Subcutaneous adipose tissue (tissue), 4 donors: Measurements from ENCODE around the gene COMMD6. TPM values are rescaled to one million over a fixed set of nuclear protein-coding genes. Genes with fewer than 3 reads are reported as not detected.

Source experiments
- CTCF ChIP-seq: fragments of 450-650 bp; IDR thresholded peaks from one replicate; pipeline ENCODE4 v1.5.1; 2016; ENCODE audit warnings: low read depth, mild to moderate bottlenecking, control low read depth, antibody characterized with exemption, moderate library complexity
- total RNA-seq, 4 donors: library from RNA; depleted of rRNA; stranded (reverse); fragments of >200 nt; gene quantifications; one replicate each; pipeline ENCODE4 v1.1.0, GENCODE V29; 2016

COMMD6 gene
- total RNA-seq, 4 donors from 2014 or later: 104 to 220 (median 111) TPM

- no peak for TF ChIP-seq CTCF
These were observed 46.3 kb downstream of the COMMD6 start for GRCh38 chr13:75491376-75491775.

- TF ChIP-seq CTCF: no peak
These were observed 48.0 kb downstream of the COMMD6 start for GRCh38 chr13:75489502-75490263.

GRCh38 chr13:75486146-75487062, 51.2 kb downstream of the COMMD6 start:
- TF ChIP-seq CTCF: no peak

- no peak for TF ChIP-seq CTCF
These were observed 52.2 kb downstream of the COMMD6 start for GRCh38 chr13:75485286-75486062.

- no peak for TF ChIP-seq CTCF
These were observed 54.9 kb downstream of the COMMD6 start for GRCh38 chr13:75482820-75483079.

GRCh38 chr13:75482070-75482819, 55.4 kb downstream of the COMMD6 start, which contains the start of gene TBC1D4:
Gene TBC1D4 (minus strand): TSS chr13:75482169. CDS start chr13:75481767, 402 bp downstream.
- no peak for TF ChIP-seq CTCF
